GM19238 (cell line): ENCODE measurements around the gene NPTN.
"Not testable (repeated sequence)": the region's sequence is repeated elsewhere in the genome, so short reads cannot be mapped to it uniquely, and the experiment has no call there.

Experiments
- DNase-seq: peaks from one replicate; pipeline ENCODE4 v3.0.0; 2011; ENCODE audit warnings: low spot score; ENCODE audit not compliant: insufficient read length

The NPTN gene

DNA sequence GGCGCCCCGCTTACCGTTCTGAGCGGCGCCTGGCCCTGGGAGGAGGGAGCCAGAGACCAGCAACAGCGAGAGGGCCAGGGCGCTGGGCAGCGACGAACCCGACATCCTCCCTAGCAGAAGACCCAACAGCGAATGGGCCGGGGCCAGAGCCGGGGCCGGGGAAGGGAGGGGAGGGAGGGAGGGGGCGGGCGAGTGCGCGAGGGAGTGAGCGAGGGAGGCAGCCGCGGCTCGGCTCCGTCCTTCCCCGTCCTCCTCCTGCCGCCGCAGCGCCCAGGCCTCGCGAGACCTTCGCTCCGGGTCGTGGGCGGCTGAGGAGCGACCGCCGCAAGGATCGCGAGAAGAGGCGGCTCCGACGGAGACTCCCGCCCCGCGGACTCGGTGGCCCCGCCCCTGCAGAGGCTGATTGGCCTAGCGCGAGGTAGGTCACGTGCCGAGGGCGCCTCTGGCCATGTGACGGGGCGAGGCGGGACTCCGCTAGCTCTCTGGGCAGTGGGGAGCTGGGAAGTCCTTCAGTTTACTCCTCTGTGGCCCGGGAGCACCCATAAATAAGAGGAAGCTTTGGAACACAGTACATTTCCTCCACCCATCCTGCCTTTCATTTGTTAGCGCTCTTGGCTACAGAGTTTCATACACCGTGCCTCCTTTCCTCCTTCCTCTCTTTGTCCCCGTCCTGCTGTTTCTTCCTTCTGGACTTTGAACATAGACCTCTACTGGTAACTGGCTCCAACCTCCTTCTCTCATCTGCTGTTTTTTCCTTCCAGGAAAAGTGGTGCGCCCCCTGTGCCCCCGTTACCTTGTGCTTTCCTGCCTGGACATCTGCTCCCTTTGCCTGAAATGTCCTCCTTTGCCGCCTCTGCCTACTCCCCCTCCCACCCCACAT lies at the start of gene NPTN:
TSS of gene NPTN (minus strand) at position 279 of the 880 bp plus-strand sequence. CDS start at position 105, 174 bp downstream.
- DNase-seq, result peak; percentile 83

DNA sequence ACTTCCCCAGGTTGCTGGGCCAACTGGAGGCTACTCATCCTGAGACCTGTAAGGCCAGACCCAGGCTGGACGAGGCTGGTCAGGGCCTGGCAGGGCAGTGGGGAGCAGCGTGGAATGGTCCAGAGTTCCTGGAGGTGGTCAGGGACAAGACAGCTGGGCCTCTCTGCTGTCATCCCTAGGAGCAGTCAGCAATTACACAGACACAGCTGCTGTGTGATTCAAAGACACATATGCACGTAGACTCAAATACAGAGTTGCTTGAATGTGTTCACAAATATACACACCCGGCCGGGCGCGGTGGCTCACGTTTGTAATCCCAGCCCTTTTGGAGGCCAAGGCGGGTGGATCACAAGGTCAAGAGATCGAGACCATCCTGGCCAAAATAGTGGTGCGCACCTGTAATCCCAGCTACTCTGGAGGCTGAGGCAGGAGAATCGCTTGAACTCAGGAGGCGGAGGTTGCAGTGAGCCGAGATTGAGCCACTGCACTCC lies 49.5 kb upstream of the NPTN start:
- no peak for DNase-seq

DNA sequence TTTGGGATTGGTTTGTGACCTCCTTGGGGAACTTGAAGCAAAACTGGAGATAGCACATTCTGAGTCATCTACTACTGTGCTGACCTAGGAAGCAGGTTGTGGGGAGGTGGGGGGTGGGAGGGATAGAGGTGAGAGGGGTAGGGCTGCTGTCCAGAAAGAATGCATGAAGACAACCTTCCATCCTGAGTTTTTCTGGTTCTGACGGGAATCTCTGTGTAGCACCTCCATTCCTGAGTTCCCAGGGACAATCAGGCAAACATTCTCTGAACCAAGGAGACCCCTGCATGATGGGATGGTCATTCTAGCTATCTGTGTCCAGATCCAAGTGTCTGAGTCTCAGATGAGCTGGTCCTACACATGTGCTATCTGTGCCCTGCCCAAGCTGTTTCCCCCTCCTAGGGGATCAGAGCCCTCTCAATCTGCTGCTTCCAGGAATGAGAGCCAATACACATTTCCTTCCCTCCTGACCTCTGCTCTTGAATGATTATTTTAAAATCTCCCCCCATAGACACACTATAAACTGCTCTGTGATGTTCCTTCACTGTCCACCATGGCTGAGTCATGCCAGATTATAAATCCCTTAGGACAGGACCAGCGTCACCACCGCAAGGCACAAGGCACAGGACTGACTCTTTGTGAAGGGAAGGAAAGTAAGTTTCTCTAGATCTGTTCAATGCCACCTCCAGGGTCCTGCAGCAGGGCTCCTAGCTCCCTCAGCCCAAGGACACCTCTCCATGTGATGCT lies 48.8 kb upstream of the NPTN start:
- DNase-seq, result no peak

DNA sequence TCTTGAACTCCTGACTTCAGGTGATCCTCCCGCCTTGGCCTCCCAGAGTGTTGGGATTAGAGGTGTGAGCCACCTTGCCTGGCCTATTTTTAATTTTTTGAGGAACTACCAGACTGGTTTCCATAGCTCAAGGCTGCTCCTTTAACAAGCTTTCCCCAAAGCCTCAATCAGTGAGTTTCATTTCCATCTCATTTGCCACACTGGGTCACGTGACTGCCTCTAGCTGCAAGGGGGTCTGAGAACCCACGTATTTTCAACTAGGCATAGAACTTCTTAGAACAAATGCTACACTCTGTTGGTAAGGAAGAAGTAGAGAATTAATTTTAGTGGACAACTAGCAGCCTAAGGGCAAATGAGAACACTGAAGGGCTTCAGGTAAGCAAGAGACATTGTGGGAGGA lies 47.9 kb upstream of the NPTN start:
- no peak for DNase-seq

DNA sequence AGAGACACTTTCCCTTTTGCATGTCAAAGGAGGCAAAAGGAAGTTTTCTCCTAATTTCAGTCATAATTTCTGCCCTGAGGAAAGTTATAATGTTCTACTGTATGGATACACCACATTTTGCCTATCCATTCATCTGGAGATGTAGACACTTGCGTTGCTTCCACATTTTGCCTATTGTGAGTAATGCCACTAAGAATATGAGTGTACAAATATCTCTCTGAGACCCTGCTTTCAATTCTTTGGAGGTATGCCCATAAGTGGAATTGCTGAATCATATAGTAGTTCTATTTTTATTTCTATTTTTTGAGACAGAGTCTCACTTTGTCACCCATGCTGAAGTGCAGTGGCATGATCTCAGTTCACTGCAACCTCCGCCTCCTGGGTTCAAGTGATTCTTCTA lies 47.4 kb upstream of the NPTN start:
- DNase-seq, result no peak

DNA sequence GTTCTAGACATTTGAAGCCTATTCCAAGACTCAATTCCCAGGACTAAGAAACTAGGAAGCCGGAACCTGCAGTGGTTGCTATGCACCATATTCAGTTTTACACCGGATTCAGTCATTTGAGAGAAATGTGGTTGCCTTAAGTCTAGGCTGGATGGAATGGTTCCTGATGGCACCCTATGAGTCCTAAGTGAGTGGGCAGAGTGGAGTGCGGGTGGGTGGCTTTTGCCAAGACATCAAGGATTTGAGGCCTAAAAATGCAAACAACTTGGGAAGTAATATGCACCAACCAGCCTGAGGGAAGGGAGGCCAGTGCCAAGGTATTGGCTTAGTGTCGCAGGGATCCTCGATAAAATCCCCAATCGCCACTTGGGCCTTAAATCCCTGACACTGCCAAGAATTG lies 46.8 kb upstream of the NPTN start:
- DNase-seq, result no peak

DNA sequence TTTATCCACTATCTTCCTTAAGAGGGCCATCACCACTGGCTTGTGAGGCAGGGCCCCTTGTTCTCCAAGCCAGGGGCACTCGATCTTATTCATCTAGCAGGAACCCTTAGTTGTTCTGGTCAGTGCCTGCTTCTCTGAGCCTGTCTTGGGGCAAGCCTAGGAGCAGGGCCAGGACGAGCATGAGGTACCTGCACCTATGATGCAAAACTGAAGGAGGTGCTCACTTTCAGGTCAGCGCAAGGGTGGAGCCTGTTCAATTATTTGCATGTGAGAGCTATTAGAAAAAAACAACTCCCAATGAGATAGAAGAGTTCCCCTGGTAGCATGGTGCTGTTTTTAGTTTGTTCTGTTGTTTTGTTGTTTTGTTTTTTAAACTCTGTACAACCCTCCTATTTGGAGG lies 46.0 kb upstream of the NPTN start:
- DNase-seq, result no peak

DNA sequence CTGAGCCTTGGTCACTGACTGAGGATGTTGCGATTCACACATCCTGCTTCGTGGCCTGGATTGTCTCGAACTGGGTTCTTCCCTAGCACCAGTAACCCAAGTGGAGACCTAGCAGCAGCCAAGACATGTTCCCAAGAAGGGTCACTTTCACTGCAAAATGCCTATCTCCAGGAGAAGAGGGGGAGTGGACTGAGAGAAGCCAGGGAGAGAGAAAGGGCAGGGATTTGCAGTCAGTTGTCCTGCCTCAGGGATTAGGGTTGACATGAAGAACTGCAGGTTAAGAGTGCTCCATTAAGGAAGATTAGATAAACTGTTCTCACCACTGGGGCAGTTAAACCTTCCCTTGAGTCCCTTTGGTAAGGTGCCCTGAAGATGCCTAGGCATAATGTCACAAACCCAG lies 45.3 kb upstream of the NPTN start:
- no peak for DNase-seq

DNA sequence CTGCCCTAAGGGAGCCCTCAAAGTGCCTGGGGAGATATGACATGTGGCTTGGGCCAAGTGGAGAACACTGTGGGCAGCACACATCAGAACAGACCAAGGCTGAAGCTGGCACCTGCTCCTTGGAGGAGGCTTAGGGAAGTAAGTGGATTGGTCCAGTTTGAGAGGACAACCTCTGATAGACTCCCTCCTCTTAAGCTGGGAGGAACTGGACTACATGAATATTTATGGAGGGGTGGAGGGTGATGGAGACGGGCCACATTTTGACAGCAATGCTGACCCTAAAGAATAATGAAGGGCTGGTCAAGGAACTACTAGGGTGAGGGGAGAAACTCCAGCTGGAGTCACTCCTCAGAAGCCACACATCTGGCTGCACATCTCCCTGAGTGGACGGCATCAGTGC lies 44.5 kb upstream of the NPTN start:
- no peak for DNase-seq

DNA sequence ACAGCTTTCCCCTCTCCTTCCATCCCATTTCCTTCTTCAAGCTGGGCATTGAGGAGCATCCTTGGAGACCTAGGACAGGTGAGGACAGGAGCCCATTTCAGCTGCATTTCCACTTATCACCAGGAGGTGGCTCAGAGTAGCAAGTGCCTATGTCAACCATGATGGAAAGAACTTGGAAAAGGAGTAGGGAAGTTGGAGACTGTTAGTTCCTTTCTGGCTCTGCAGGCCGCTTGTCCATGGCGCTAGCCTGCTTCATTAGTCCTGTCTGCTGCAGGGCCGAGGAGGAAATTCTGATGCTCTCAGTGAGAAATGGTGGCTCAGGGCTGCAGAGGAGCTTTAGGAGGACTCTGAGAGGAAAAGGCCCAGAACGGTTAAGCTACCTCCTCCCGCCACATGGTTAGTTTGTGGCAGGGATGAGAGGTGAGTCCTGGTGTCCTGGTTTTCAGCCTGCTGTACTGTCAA lies 44.0 kb upstream of the NPTN start:
- no peak for DNase-seq

DNA sequence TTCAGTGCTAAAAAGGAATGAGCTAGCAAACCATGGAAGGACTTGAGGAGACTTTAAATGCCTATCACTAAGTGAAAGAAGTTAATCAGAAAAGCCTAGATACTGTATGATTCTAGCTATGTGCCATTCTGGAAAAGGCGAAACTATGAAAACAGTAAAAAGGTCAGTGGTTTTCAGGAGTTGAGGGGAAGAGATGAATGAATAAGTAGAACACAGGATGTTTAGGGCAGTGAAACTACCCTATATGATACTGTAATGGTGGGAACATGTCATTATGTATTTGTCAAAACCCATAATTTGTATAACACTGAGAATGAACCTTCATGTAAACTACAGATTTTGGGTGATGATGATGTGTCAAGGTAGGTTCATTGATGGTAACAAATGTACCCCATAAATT lies 41.4 kb upstream of the NPTN start:
- no peak for DNase-seq

DNA sequence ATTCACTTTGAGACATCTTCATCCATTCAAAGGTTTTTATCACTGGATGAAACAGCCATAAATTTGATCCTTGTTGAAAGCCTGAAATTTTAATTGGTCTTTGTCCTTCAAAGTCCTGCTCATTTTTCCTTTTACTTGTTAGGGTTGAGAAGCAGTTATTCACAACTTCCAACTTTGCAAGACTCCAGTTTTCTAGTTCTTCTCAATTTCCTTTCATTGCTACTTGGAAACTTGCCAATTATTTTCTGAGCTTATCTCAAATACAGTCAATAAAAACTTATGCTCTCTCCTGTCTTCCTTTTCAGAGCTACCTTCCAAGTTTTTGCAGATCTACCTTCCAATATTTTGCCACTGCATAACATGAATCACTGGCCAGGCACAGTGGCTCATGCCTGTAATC lies 27.3 kb upstream of the NPTN start:
- no peak for DNase-seq

DNA sequence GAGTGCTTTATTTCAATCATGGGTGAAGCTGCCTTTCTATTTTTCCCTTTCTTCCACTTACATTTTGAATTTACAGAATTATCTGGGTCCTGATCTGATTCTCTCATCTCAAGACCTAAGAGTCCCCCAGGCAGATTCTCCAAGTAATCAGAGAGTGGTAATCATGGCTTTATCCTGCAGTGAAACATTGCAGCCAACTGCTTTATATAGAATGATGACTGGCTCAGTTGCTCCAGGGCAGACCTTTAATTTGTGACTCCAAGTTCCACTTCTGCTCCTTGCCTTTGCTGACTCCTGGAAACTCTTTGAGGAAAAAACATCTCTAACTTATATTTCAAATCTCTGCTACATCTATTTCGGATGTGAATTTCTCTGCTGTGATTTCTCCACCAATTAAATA lies 25.5 kb upstream of the NPTN start:
- no peak for DNase-seq

DNA sequence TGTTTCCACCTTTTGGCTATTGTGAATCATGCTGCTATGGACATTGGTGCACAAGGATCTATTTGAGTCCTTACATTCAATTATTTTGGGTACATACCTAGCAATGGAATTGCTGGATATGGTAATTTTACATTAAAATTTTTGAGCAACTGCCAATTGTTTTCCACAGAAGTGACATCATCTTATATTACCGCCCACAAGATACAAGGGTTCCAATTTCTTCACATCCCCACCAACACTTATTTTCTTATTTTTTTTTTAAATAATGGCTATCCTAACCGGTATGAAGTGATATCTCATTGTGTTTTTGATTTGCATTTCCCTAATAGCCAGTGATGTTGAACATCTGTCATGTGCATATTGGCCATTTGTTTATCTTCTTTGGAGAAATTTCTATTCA lies 22.5 kb upstream of the NPTN start:
- no peak for DNase-seq

DNA sequence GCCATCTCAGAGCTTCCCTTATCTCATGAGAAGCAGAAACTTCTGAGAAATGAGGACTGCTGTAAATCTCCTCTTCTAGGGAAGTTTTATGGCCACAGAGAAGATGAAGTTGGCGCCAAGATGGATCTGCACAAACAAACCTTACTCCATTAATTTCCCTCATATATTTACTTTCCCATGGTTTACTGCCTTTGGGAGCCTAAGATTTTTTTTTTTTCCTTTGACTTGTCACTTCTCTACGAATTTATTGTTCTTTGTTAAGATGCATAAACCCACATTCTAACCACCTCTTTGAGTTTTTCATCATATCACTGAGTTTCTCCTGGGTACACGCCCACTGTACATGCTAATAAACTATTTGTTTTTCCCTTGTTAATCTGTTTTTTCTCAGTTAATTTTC lies 21.5 kb upstream of the NPTN start:
- no peak for DNase-seq

DNA sequence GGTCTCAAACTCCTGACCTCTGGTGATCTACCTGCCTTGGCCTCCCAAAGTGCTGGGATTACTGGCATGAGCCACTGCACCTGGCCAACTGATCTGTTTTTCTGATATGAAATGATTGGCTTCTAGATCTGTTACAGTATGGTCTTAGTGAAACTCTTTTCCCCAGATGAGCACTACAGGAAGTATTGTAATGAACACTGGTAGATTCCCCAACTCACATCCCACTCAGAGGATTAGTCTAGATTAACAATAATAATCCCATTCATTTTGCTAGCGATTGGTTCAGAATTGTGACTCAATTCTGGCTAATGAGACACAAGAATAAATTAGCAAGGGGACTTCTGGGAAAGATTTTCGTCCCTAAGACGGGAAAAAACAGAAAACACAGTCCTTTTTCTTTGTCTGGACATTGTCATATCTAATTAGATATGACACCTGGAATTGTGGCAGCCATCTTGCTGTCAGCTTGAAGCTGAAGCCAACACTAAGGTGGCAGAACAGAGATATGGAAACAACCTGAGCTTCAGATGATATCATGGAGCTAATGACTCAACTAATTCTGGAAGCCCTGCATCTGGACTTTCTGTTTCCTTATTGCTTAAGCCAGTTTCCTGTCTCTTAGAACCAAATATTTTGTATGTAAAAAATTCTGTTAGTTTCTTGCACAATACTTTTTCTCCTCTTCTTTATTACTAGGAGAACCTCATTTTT lies 17.4 kb upstream of the NPTN start:
- no peak for DNase-seq

DNA sequence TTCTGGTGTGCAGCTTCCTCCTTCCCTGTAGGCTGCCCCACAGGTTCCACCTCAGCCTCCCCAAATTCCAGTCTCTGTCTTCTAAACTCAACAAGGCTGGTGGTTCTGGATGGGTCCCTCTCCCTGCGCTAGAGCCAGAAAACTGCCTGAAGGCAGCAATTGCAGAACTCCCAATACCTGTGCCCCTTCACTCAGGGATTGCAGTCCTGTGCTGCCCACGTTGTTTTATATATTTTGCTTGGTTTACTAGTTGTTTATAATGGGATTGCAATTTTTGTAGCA lies 14.8 kb upstream of the NPTN start:
- DNase-seq, result no peak

DNA sequence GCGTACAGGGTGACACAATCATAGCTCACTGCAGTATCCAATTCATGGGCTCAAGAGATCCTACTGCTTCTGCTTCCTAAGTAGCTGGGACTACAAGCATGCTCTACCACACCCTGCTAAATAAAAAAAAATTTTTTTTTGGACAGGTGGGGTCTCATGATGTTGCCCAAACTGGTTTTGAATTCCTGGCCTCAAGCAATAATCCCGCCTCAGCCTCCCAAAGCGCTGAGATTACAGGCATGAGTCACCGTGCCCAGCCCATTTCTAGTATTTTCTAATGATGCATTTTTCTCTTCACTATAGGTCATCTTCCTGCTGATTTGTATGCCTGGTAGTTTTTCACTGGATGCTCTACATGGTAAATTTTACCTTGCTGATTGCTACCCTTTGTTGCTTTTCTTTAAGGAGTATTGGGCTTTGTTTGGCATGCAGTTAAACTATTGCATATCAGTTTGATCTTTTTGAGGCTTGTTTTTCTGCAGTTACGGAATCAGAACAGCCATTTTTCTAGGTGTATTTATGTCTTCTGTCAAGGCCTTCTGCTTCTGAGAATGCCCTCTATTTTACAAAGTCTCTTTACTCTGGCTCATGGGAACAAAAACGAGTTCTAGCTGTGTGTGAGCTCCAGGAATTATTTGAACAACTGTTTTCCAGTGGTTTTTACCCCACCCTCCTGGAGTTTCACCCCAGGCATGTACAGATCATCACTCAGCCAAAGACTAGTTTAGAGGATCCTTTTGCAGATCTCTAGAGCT lies 14.2 kb upstream of the NPTN start:
- DNase-seq, result no peak

DNA sequence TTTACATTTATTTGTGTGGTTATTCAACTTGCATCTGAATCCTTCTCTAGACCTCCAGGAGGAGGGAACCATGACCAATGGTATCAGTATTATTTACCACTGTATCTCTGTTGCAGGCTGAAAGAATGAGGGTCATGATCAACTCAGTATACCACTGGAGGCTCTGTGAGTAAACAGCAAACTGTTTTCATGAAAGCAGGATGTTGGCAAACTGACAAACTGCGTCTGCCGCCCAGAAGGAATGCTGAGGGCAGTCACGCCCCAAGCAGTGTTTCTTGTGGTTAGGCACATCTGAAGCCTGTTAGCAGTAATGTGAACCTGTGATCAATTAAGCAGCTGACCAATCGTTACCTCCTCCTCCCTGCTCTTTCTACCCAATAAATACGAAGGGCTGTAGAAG lies 6.3 kb upstream of the NPTN start:
- not testable (repeated sequence) for DNase-seq

DNA sequence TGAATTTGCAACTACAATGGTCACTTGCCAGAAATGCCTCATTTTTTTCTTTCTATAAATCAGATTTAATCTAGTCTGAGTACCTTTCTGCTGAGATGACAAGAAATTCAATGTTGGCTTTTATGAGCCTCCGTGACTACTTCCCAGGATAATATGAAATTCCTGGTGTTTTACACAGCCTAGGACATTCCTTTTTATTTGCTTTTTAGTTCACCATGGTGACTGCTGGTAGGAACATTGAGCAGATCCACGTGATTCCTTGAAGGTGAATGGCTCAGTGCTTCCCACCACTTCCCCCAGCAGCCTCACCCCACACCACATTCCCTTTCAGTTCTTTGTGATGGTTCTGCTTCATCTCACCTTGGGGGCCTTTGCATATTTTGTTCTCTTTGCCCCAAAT lies 4.3 kb upstream of the NPTN start:
- no peak for DNase-seq

DNA sequence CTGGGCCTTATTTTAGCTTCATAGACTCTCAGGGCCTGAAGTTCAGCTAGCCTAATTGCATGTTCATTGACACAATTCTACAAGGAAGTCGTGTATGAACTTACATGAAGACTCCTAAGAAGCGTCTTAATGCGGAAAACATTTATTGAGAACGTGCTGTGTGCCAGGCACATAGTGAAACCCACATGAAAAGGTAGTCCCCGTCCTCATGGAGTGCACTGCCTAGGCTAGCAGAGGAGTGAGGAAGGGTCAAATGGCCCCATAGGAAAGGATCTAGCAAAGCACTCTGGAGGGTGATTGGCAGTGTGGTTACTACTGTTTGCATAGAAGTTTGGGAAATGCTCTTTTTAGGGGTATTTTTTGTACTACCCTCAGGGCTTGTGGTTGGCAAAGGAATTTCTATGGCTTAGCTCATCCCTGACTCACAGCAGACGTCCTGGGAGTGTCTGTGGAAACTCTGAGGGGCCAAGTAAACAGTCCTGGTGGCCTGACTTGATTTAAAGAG lies 854 bp upstream of the NPTN start:
- DNase-seq, result no peak
